ENCODE results near the gene LRRC8E. TPM values are rescaled to one million over a fixed set of nuclear protein-coding genes. Genes with fewer than 3 reads are reported as not detected.

Gene LRRC8E
- total RNA-seq, 4 donors from 2014 or later, result 0.15 to 2.1 TPM; not detected in 2

DNA sequence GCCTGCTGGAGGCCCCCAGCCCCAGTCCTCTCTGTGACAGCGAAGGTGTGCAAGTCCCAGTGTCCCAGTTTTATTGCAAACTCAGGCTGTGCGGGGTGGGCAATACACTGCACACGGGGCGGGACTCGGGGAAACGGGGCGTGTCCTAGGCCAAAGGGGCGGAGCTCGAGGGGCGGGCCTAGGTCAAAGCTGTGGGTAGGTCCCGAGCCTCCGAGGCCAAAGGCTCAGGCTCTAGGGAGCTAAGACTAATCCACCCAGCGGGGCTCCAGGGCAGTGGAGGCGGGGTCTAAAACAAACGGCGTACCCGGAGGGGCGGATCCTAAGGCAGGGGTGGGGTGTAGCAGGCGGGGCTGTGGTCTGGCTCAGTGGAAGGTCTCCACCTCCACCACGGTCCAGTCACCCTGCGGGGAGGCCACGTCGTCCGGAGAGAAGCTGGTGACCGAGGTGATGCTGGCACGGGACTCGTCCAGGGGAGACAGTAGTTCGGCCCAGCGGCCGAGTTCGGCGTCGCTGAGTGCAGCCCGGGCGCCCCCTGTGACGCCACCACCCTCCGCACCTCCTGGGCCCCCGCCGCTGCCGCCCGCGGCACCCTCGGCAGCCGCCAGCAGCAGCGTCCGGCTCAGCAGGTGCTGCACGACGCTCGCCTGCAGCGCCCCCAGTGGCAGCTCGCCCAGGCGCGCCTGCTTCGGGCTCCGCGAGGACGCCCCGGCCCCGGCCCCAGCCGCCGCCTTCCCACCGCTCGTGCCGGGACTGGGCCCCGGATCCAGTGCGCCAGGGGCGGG, 19.4 kb upstream of the LRRC8E start:
- DNase-seq, result peak; percentile 51 to 69
- intact Hi-C loops (cut with DNase I; ENCODE audit: low total_unique reads), result no loop called here

DNA sequence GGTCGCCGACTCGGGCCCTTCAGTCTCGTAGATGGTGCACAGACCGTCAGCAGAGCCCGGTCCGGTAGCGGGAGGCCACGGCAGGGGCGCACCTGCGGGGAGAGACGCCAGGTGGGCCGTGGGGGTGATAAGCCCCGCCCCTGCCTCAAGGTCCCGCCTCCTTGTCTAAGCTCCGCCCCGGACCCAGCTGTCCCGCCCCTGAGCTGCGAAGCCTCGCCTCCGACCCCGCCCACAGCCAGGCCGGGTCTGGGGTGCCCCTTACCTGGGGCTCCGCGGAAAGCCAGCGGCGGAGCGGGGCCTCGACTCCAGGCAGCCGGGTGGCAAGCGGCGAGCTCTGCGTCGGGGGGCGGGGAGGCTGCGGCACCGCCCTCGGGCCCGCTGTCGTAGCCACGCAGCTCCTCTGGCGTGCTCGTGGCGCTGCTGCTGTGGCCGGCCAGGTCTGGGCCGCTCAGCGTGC, 18.8 kb upstream of the LRRC8E start:
- Histone ChIP-seq H3K27ac (peak overlapping the region in 1 of 2 donors; percentile 33), H3K27me3 (peaks cover 6 to 17% of the 10 kb centered on the region in 2 donors), H3K36me3 (no peaks in the 10 kb centered on the region), H3K4me1 (peaks cover 0 to 25% of the 10 kb centered on the region in 2 donors), H3K9me3 (no peaks in the 10 kb centered on the region), H3K4me3 (peak overlapping the region; percentile 5 to 44)
- TF ChIP-seq POLR2A (IDR thresholded peaks at IDR 0.05) (peak in 1 of 2 donors; percentile 14), CTCF (IDR thresholded peaks at IDR 0.05) (no peak)
- DNase-seq, result peak; percentile 51 to 64
- intact Hi-C loops (cut with DNase I; ENCODE audit: low total_unique reads), result no loop called here

More for the DNA sequence above, 19.4 kb upstream of the LRRC8E start:
- peaks cover 0 to 19% of the 10 kb centered on the region in 2 donors for H3K4me1 ChIP-seq
- TF ChIP-seq CTCF (IDR thresholded peaks at IDR 0.05), result peak; percentile 27 to 89 (median 78)
- TF ChIP-seq POLR2A (IDR thresholded peaks at IDR 0.05), result peak in 1 of 2 donors; percentile 32
- H3K36me3 ChIP-seq, result no peaks in the 10 kb centered on the region
- peak overlapping the region; percentile 5 to 44 for H3K4me3 ChIP-seq
- H3K27ac ChIP-seq, result peak overlapping the region in 1 of 2 donors; percentile 33
- H3K27me3 ChIP-seq, result peaks cover 5 to 16% of the 10 kb centered on the region in 2 donors
- no peaks in the 10 kb centered on the region for H3K9me3 ChIP-seq

- peak; percentile 46 to 55 for DNase-seq
- Histone ChIP-seq H3K36me3 (no peaks in the 10 kb centered on the region), H3K9me3 (no peaks in the 10 kb centered on the region), H3K27ac (peak overlapping the region in 1 of 2 donors; percentile 33), H3K4me1 (peaks cover 0 to 27% of the 10 kb centered on the region in 2 donors), H3K27me3 (peaks cover 9 to 19% of the 10 kb centered on the region in 2 donors), H3K4me3 (peak overlapping the region in 1 of 2 donors; percentile 44)
- intact Hi-C loops (cut with DNase I; ENCODE audit: low total_unique reads), result no loop called here
- no peak for TF ChIP-seq POLR2A (IDR thresholded peaks at IDR 0.05)
- no peak for TF ChIP-seq CTCF (IDR thresholded peaks at IDR 0.05)
These were observed 18.3 kb upstream of the LRRC8E start for GRCh38 chr19:7869910-7870511.

DNA sequence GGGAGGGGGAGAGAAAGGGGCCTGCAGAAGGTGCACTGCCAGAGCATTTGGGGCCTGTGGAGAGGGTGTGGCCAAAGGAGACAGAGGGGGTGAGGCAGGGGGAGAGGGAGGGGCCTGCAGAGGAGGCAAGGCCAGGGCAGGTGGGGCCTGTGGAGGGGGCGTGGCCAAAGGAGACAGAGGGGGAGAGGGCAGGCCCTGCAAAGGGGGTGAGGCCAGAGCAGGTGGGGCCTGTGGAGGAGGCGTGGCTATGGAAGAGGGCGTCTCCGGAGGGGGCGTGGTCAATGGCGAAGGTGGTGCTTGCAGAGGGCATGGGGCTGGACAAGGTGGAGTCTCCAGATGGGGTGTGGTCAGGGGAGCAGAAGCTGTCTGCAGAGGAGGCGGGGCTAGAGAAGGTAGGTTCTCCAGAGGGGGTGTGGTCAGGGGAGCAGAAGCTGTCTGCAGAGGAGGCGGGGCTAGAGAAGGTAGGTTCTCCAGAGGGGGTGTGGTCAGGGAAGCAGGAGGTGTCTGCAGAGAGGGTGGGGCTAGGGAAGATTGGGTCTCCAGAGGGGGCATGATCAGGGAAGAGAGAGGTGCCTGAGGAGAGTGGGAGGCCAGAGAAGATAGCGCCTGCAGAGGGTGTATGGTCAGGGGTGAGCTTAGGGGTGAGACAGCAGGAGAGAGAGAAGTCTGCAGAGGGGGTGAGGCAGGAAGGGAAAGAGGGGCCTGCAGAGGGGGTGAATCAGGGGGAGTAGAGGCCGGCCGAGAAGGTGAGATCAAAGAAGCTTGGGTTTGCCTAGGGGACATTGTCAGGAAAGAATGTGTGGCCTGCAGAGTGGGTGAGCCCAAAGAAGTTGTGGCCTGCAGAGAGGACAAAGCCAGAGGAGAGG, 17.5 kb upstream of the LRRC8E start:
- Histone ChIP-seq H3K36me3 (no peaks in the 10 kb centered on the region), H3K9me3 (no peaks in the 10 kb centered on the region), H3K27me3 (peaks cover 9 to 19% of the 10 kb centered on the region in 2 donors), H3K4me3 (no peak overlapping the region), H3K27ac (no peak overlapping the region), H3K4me1 (peaks cover 0 to 27% of the 10 kb centered on the region in 2 donors)
- DNase-seq, result peak; percentile 49 to 52
- no peak for TF ChIP-seq POLR2A (IDR thresholded peaks at IDR 0.05)
- TF ChIP-seq CTCF (IDR thresholded peaks at IDR 0.05), result no peak
- intact Hi-C loops (cut with DNase I; ENCODE audit: low total_unique reads), result no loop called here

Measured in uterus (tissue), 4 donors.